RPMI8226 (cell line): ENCODE data around the gene NDUFV1.
"Not testable (repeated sequence)": the region's sequence is repeated elsewhere in the genome, so short reads cannot be mapped to it uniquely, and the experiment has no call there.

ENCODE experiments used
- DNase-seq: peaks from one replicate; pipeline ENCODE4 v3.0.0-alpha.2; 2015

NDUFV1 gene

GRCh38 chr11:67606492-67607295 is at the start of gene NDUFV1:
Gene NDUFV1 (plus strand): TSS chr11:67606936. CDS start chr11:67607005, 69 bp downstream.
- DNase-seq, result peak; percentile 100

GRCh38 chr11:67558084-67558772 is 48.5 kb upstream of the NDUFV1 start:
- no peak for DNase-seq

- DNase-seq, result no peak
Observed at GRCh38 chr11:67561971-67562619, 44.6 kb upstream of the NDUFV1 start.

- DNase-seq, result no peak
Observed at GRCh38 chr11:67562963-67563704, 43.6 kb upstream of the NDUFV1 start.

GRCh38 chr11:67563705-67564114 is 43.0 kb upstream of the NDUFV1 start:
- DNase-seq, result not testable (repeated sequence)

GRCh38 chr11:67564230-67564629 is 42.5 kb upstream of the NDUFV1 start:
- no peak for DNase-seq

- DNase-seq, result no peak
Observed at GRCh38 chr11:67571443-67571842, 35.3 kb upstream of the NDUFV1 start.

GRCh38 chr11:67572305-67572704 is 34.4 kb upstream of the NDUFV1 start:
- no peak for DNase-seq

- DNase-seq, result peak; percentile 77
Observed at GRCh38 chr11:67572747-67573419, 33.9 kb upstream of the NDUFV1 start.

- no peak for DNase-seq
Observed at GRCh38 chr11:67574938-67575337, 31.8 kb upstream of the NDUFV1 start.

GRCh38 chr11:67576735-67577475 is 29.8 kb upstream of the NDUFV1 start:
- DNase-seq, result peak; percentile 30

GRCh38 chr11:67577951-67578350 is 28.8 kb upstream of the NDUFV1 start:
- no peak for DNase-seq

GRCh38 chr11:67581469-67581868 is 25.3 kb upstream of the NDUFV1 start:
- no peak for DNase-seq

GRCh38 chr11:67582011-67582410 is 24.7 kb upstream of the NDUFV1 start:
- no peak for DNase-seq

- no peak for DNase-seq
Observed at GRCh38 chr11:67583247-67584204, 23.2 kb upstream of the NDUFV1 start, which contains the start of gene GSTP1. Gene GSTP1 (plus strand): TSS chr11:67583812. CDS start chr11:67583844, 32 bp downstream.

- no peak for DNase-seq
Observed at GRCh38 chr11:67584205-67584880, 22.4 kb upstream of the NDUFV1 start.

GRCh38 chr11:67584881-67585873 is 21.6 kb upstream of the NDUFV1 start:
- no peak for DNase-seq

GRCh38 chr11:67585911-67586310 is 20.8 kb upstream of the NDUFV1 start:
- no peak for DNase-seq
